Pancreas (tissue), 10 donors: ENCODE data around the gene GATD1. TPM values are rescaled to one million over a fixed set of nuclear protein-coding genes. Genes with fewer than 3 reads are reported as not detected.

ENCODE experiments used
- ATAC-seq, 4 donors: fragments of 200-7000 bp; cut with Tn5 transposase; one replicate each; pipeline versions ENCODE4 v1.8.0 to v1.9.1; 2020; ENCODE audit warnings: mild to moderate bottlenecking in 4 of 4, moderate library complexity in 4 of 4
- DNase-seq, 6 donors: peaks; one replicate each; pipeline ENCODE4 v3.0.0-alpha.2; 2020
- FAIRE-seq: peaks from 2 replicates; lab custom pipeline; 2012; peaks lifted over from hg19 to GRCh38; lab: Jason Lieb, UNC
- H3K27ac ChIP-seq, 4 donors: fragments of 200-600 bp; sonication (generic); 1 replicate in 3 of 4; 2 replicates in 1 of 4; pipeline versions ENCODE4 v1.5.0 to v1.8.0; 2020
- H3K27me3 ChIP-seq, 4 donors: fragments of 200-600 bp; one replicate each; pipeline ENCODE4 v1.8.0; 2021
- H3K36me3 ChIP-seq, 3 donors: fragments of 200-600 bp; sonication (generic) in 1 of 3; one replicate each; pipeline versions ENCODE4 v1.5.0 to v1.8.0; 2020 to 2021
- H3K4me1 ChIP-seq, 3 donors: fragments of 200-600 bp; one replicate each; pipeline ENCODE4 v1.8.0; 2021
- H3K4me3 ChIP-seq, 4 donors: fragments of 200-600 bp; sonication (generic) in 2 of 4; one replicate each; pipeline versions ENCODE4 v1.5.0 to v1.8.0; 2020 to 2021
- H3K9me3 ChIP-seq, 4 donors: fragments of 200-600 bp; one replicate each; pipeline ENCODE4 v1.8.0; 2021
- CTCF ChIP-seq, 4 donors: fragments of 200-600 bp; sonication (generic) in 3 of 4; IDR thresholded peaks; one replicate each; pipeline versions ENCODE4 v1.5.0 to v1.8.0; 2021; ENCODE audit warnings: antibody characterized with exemption in 4 of 4
- WGBS, 2 donors: extraction: QIAGEN DNeasy Blood & Tissue Kit; methylation state at CpG; one replicate each; pipeline ENCODE4 v1.1.7; 2013; 5-methylcytosine and 5-hydroxymethylcytosine counted together
- intact Hi-C, 3 donors: fragments of 100-400 bp; cut with DNase I; formaldehyde crosslinking; loops; one replicate each; pipeline versions ENCODE4 v1.11.1 to v1.14.2; 2022
- polyA plus RNA-seq, 2 donors: library from polyadenylated mRNA; stranded (reverse); fragments of 200-250 nt; gene quantifications; one replicate each; pipeline ENCODE4 v1.2.3, GENCODE V29; 2013
- total RNA-seq, 6 donors: library from RNA; stranded (reverse); fragmentation: NEBNext Ultra II Directional in 4 of 6; extraction: Animal tissue kit (Norgen Biotek cat#: 25700) in 4 of 6; gene quantifications; one replicate each; pipeline versions ENCODE4 v1.2.1 to v1.2.4, GENCODE V29; 2021 to 2023
- donor health status: healthy with polysubstance abuse.
- donor health status: DM: no; HTN: no; CAD: no; lungs with moderate emphysema.
- donor health status: DM: no; HTN: no; CAD: no.
- donor health status: control.
- donor health status: control.
- donor health status: Bipolar disorder and iron deficiency.
- donor health status: DM: yes; HTN: yes; CAD: no.
- donor health status: DM: no; HTN: no; CAD: no.
- donor health status: DM: no; HTN: no; CAD: no.
- donor health status: DM: yes; HTN: yes; CAD: no.

GATD1 gene
- total and polyA plus RNA-seq, 8 donors, result 13.6 to 43.2 (median 21.5) TPM

GRCh38 chr11:782264-783174 is 5.2 kb upstream of the GATD1 start:
- ATAC-seq (no peak), DNase-seq (peak in 3 of 6 donors; percentile 8 to 78 (median 40)), FAIRE-seq (no peak)
- Histone ChIP-seq H3K4me1 (peaks cover 0 to 6% (median 0%) of the 10 kb centered on the region in 3 donors), H3K27ac (no peak overlapping the region), H3K9me3 (no peaks in the 10 kb centered on the region), H3K4me3 (no peak overlapping the region), H3K27me3 (no peaks in the 10 kb centered on the region), H3K36me3 (no peaks in the 10 kb centered on the region)
- WGBS, 2 donors, result 72 to 78% methylated on average over 36 of the region's 36 CpGs
- no peak for TF ChIP-seq CTCF (IDR thresholded peaks at IDR 0.05)
- intact Hi-C loops, result no loop called here

- ATAC-seq, result no peak
- no peak overlapping the region for H3K27ac ChIP-seq
- no peaks in the 10 kb centered on the region for H3K9me3 ChIP-seq
- intact Hi-C loops, result no loop called here
- no peak for FAIRE-seq
- no peaks in the 10 kb centered on the region for H3K36me3 ChIP-seq
- H3K4me3 ChIP-seq, result no peak overlapping the region
- no peaks in the 10 kb centered on the region for H3K27me3 ChIP-seq
- peaks cover 0 to 14% (median 6%) of the 10 kb centered on the region in 3 donors for H3K4me1 ChIP-seq
- peak in 2 of 6 donors; percentile 2 to 70 for DNase-seq
- no peak for TF ChIP-seq CTCF (IDR thresholded peaks at IDR 0.05)
- 96 to 97% methylated on average over 16 of the region's 16 CpGs for WGBS, 2 donors
Measured at GRCh38 chr11:779955-780532, 2.8 kb upstream of the GATD1 start.

GRCh38 chr11:778976-779954 is 2.0 kb upstream of the GATD1 start:
- intact Hi-C loops, result no loop called here
- H3K4me3 ChIP-seq, result no peak overlapping the region
- DNase-seq (peak in 4 of 6 donors; percentile 10 to 72 (median 28)), ATAC-seq (no peak), FAIRE-seq (no peak)
- no peak for TF ChIP-seq CTCF (IDR thresholded peaks at IDR 0.05)
- 92 to 93% methylated on average over 23 of the region's 23 CpGs for WGBS, 2 donors
- no peaks in the 10 kb centered on the region for H3K9me3 ChIP-seq
- H3K27ac ChIP-seq, result no peak overlapping the region
- H3K4me1 ChIP-seq, result peaks cover 0 to 14% (median 6%) of the 10 kb centered on the region in 3 donors
- H3K36me3 ChIP-seq, result no peaks in the 10 kb centered on the region
- H3K27me3 ChIP-seq, result no peaks in the 10 kb centered on the region

GRCh38 chr11:776561-777287 is 563 bp downstream of the GATD1 start:
- ATAC-seq, result peak; percentile 17 to 47 (median 31)
- Histone ChIP-seq H3K9me3 (no peaks in the 10 kb centered on the region), H3K4me3 (peak overlapping the region; percentile 77 to 90 (median 81)), H3K27me3 (no peaks in the 10 kb centered on the region), H3K4me1 (peaks cover 0 to 14% (median 6%) of the 10 kb centered on the region in 3 donors), H3K27ac (peak overlapping the region in 3 of 4 donors; percentile 41 to 55 (median 52)), H3K36me3 (peaks cover 0 to 11% (median 0%) of the 10 kb centered on the region in 3 donors)
- intact Hi-C loops, result no loop called here
- WGBS, 2 donors, result 1 to 3% methylated on average over 26 to 65 of the region's 65 CpGs
- no peak for FAIRE-seq
- TF ChIP-seq CTCF (IDR thresholded peaks at IDR 0.05), result no peak
- peak in 4 of 6 donors; percentile 36 to 88 (median 63) for DNase-seq
